ENCODE results near the gene CCDC89.

CCDC89 gene

DNA sequence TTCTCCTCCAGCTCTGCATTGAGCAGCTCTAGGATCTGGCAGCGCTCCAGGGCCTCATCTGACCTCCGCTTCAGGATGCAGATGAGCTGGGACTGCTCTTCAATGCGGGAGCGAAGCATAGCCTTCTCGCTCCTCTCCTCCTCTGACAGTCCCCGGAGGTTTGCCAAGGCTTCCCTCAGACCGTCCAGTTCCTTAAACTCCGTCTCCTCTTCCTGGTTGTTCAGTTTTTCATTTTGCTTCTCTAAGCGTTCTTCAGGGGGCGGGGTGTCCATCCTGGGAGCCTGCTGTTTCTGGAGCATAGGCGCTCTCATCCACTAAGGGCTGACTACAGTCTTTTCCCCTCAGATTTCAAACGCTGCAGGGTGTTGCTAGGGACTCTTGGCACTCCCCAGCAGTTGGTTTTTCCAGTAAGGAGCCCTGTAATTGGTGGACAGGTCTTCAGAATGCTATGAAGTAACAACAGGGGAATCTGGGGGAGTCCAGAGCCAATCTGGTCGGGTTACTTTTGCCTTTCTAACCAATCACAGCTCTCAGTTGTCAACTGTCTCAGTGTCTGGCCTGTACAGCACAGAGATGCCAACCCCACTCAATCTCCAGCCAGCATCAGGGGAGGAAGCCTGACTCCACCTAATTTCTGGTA is at the start of gene CCDC89:
TSS of gene CCDC89 (minus strand) at position 376 of the 640 bp plus-strand sequence. CDS start at position 311, 65 bp downstream.
- peak; percentile 78 for DNase-seq

DNA sequence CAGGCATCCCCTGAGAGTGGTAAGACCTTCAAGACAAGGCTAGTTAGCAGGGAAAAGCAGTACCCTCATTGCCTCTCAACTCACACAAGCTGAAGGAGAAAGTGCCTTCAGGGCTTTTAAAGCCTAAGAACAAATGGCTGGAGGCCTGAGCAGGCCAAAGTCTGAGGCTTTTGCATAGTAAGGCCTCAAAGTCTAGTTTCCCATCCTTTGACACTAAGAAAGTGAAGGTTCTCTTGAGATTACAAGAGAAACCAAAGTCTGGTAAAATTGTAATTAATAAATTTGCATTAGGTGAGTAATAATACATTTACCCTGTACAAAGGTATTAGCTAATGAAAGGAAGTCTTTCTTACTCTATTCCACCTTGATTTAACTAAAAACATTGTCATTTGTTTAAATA is 47.0 kb upstream of the CCDC89 start:
- DNase-seq = no peak

DNA sequence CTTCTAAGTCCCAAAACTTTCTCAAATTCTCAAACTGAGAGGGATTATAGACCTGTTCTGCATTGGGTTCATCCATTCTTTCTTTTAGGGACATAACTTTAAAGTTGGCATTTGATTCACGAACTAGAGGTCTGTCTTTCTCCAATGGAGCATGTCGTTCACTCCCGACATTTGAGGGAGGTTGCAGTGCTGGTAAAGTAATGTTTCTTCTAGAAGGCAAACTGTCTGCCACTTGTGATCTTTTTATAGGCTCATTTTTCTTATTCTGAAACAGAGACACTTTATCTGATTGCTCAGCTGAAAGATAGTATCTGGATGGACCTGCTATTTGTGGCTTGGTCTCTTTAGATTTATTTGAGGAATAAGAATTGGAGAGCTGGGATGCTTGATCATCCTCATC is 40.4 kb upstream of the CCDC89 start:
- no peak for DNase-seq

DNA sequence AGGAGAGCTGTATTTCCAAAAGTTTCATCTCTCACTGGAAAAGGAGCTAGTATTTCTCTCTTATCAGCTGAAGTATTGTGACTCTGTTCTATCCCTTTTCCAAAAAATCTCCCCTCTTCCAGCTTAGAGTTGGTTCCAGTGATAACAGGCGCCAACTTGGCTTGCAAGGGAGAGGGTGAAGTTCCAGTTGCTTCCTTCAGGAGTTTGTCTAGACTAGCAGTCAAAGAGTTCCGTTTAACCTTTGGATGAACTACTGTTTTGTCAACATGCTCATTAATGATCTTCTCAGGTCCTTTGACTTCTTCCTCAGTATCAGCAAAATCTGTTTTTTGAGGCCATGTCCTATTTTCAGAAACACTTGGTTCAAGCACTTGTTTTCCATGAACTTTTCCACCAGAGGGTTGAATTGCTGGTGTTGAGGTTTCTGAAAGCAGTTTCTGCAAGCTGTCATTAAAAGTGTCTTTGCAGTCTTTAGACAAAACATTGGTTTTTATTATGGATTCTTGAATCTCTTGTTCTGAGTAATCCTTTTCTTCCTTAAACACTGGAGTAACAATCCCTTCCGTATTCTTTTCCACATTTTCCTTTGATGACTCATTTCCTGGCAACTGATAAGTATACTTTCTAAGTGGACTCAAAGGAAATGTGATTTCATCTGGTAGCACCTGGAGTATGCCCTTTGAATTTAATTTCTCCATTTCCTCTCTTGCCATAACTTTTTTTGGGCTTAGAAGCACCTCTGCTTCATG is 39.7 kb upstream of the CCDC89 start:
- no peak for DNase-seq

DNA sequence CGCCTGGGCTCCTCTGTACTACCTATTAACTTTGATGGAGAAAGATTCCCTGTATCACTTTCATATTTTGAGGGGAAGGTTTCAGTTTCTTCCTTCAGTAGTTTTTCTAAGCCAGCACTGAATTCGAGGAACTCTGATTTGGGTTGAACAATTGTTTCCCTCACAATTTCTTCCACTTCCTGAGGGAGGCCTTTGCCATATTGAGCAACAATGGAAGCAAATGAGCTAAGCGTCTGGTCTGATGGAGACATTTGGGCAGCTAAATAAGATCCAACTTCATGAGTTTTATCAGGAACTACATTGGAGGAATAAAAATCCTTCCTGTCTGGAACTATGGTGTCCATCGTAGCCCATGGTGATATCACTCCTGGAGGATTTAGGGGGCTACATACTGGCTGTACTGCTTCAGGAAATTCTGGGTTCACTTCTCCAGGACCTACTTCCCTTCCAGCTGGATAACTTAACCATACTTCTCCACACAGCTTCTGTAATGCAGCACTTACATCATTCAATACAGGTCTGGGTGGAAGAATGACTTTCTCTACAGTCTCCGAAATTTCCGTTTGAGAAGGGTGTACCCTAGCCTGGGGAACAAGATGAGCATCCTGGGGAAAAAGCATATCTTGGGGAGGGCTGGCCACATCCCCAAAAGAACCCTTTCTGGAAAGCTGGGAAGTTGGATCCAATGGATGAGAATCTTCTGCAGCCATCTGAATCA is 38.9 kb upstream of the CCDC89 start:
- DNase-seq = no peak

DNA sequence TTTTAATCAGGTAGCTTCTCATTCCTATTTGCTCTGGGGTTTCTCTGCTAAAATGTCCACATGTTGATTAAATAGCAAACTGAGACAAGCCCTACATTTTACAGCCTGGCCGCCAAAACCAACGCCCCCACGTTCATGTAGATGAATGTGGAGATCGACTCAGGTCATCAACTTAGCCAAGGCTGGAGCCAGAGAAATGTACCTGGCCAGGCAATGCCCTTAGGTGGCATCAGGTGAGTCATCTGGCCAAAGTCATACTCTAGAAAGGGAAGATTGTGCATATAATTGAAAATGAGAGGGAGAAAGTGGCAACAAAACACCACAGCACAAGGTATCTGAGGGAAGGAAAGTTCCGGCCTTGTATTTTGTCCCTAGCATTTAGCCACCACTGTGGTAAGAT is 37.1 kb upstream of the CCDC89 start:
- no peak for DNase-seq

DNA sequence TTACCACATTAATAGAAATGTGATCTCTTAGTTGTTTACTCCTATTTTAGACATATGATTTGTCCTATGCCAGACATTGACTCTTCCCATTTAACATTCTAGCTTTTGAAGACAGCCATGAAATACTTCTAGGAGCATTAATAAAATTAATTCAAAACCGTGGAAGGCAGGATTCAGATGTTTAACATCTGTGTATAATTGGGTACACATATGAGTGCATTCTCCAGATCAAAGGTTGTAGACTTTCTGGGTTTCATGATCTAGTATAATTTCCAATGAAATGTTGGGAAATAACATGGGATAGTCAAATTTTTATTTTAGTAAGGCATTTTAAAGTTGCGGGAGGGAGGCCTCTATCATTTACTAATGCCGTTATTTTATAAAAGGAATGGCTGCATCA is 35.2 kb upstream of the CCDC89 start:
- no peak for DNase-seq

DNA sequence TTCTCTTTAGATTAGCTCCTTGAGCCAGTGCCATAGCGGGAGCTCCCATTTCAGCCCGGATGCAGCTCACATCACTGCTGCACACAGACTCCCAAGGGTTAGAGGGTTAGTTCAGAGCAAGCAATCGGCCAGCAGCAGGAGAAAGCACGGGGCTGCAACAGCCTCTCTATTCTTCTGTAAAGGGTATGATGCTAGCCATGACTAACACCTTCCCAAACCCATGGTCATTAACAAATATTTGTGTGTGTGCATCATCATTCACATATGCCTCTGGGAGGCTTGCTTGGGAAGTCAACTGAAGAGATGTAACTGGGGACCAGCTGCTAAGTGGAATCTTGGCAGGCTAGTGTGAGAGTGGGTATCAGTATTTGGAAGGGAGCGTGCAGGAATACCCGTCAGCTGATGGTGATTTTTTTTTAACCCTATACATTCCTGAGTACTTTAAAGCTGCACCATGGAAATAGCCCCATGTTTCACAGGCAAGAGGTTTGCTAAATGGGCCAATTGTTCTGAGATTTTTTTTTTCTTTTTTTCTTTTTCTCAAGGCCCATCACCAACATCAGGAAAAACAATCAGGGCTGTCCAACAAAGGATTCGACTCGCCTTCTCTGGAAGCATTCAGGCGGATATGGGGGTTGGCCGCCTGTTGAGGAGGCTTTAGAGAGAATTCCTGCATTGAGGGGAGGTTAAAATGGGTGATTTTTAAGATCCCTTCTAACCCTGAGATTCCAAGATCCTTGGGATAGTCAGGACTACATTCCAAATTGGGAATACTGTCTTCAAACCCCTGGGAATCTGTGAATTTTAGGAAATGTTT is 33.2 kb upstream of the CCDC89 start:
- peak; percentile 58 for DNase-seq

DNA sequence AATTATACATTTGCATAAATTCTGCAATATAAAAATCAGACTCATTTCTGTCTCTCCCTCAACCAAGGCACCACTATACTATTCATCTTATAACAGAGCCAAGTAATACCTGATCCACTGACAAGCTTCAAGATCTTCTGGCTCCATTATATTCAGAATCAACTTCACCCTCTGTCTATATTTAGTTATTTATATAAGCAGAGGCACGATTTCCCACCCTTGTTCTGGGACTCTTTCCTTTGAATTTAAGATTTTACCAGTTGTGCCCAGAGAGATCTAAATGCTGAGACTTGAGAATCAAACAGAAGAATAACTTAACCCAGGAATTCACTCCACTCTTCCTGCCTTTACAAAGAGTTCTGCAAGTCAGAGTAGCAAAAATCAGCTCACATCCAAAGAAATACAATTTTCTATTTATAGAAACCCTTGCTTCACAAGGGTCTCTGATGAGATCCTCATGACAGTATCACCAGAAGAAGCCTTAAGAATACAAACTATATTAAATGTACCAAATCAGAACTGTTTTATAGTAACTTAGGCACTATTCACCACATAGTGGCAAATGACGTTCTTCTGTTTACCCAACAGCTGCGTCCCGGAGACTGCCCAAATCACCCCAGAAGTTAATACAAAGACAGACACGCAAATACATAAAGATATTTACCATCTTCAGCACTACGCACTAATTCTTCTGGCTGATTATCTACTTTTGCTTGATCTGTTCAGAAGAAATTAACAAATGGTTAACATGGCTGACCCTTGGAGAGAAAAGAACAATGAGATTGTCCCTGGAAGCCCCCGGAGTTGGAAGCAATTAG is 32.3 kb upstream of the CCDC89 start:
- no peak for DNase-seq

DNA sequence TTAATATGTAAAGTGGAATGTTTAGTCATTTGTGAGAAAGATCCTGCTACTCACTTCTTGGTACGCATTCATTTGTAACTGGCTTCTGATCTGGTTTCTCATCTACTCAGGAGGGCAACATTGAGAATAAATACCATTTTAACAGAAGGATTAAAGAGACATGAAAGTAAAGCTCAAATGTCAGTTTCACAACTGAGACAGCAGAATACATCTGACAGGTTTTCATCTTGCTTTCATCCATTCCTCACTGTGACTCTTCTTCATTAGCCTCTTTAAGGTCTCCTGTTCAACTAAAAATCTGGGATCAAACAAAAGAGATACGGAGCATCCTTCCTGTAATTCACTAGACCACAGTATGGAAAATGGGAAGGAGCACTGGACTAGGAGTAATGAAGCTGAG is 31.4 kb upstream of the CCDC89 start:
- no peak for DNase-seq

DNA sequence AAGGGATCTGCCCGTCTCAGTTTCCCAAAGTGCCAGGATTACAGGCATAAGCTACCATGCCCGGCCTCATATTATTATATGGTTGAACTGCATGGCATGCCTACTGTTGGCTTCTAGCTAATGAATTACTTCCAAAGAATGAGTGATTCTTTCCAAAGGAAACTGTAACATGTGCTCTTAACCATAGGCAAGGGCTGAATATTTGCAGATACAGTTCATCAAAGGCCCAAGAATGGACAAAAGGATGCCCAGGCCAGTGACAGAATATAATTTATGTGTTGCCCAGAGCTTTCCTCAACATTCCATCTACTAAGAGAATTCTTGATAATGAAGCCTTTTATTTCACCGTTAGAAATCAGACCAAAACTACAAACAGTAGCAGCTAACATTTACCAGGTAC is 27.0 kb upstream of the CCDC89 start:
- DNase-seq = no peak

DNA sequence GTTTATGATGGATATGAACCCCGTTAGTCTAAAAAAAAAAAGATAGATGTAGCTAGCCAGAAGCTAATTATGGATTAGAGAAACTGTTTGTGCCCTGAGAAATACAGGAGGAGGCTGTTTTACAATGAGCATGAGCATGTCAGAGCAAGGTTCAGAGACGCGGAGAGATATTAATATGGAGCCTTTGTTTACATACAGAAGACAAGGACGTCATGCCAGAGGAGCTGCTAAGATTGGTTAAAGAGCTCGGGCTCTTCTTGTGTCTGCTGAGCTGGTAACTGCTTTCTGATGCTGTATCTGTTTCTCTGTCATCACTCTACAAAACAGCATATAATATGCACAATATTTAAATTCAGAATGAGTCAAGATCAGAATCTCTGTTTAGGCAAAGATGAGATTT is 24.9 kb upstream of the CCDC89 start:
- DNase-seq = no peak

DNA sequence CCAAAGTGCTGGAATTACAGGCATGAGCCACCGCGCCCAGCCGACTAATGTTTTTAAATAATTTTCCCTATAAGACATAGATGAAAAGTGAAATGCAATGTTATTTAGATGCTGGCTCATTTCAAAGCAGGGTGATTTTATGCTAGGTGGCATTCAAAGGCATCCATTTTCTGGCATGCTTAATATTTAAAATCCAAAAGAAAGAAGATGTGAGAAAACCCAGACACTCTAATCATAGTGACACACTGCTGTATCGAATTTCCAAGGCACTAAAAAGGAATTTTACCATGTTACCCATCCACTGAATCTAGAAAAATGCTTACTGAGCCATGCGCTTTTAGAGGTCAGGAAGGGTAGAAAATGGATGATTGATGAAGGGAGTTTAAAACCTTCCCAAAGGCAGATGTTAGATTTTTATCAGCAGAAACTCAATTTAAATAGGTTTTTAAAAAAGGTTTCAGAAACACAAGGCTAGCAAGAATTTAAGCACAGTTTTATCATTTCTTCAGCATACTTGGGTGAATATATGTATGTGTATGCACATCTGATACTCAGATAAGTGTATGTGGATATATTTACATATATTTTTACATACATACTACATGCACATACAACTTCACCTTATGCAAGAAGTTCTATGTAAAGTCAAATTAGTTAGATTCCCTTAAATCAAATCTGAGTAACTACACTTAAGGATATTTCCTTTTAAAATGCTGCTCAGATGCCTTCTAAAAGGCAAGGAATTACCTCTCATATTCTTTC is 24.1 kb upstream of the CCDC89 start:
- DNase-seq = no peak

DNA sequence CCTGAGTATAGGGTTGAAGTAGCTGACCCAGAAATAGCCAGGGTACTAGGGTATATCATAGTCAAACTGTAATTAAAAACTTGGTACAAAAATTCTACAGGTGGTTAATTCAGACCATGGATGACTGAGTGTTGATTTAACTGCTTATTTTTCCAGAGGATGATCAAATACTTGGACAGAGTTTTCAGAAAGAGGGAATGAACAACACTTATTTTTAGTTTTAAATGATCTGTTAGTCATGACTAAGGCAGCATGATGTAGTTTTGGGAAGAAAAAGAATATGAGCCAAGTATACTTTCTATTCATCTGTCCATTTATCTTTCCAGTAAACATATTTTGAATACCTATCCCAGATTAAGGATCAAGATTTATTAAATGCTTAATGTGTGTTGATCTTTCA is 19.8 kb upstream of the CCDC89 start:
- DNase-seq = no peak

DNA sequence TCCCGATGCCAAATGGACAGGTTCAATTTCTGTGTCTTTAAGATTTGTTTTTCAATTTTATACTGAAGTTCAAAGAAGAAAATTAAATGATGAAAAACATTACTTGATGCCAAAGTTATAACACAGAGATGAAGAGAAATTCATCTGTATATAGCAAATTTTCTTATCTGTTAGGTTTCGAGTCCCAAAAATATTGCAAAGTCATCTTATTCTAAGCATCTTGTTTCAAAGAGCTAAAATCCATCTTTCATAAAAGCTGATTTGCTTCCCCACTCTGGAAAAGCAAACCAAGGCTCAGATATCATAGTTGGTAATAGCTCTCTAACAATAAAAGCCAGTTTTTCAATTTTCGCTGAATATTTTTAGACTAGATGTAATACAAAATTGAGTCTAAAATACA is 19.0 kb upstream of the CCDC89 start:
- DNase-seq = no peak

DNA sequence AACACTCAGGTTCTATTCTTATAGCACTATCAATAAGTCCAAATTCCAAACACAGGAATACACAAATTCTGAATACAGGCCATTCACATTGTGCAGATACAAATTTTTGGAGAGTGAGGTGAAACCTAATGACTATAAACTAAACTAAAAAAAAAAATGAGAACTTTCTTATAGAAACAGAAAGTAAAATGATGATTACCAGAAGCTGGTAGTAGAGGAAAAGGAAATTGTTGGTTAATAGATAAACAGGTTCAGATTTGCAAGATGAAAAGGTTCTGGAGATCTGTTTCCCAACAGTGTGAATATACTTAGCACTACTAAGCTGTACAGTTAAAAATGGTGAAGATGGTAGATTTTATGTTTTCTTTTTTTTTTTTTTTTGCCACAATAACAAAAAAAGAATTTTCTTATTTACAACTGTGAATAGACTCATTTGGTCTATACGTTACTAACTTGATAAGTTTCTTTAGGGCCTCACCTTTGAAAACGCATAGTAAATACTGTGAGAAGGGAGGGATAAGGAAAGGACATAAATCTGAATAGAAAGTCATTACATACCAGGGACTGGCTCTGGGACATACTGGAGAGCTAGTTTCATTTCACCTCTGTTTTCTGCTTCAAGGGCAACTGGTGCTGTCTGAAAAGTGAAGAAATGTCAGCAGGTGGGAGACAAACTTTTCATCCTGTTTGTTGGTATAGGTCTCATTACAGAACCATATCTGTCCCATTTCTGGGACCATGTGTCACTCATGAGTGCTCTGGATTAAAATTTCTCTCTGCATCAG is 14.2 kb upstream of the CCDC89 start:
- no peak for DNase-seq

DNA sequence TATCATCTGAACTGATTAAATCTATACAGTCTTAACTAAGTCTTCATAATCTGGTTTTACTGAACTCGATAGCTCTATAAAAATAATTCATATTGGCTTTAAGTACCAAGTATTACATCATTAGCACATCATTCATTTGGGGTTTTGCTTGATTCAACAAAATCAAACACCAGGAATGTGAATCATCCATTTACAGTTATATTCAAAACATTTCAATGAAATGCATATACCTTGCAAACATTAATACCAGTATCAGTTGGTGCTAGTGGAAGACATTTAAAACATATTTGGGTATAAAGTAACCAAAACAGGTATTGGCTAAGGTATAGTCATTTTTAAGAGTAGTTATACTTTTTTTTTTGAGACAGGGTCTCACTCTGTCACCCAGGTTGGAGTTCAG is 12.2 kb upstream of the CCDC89 start:
- DNase-seq = no peak

DNA sequence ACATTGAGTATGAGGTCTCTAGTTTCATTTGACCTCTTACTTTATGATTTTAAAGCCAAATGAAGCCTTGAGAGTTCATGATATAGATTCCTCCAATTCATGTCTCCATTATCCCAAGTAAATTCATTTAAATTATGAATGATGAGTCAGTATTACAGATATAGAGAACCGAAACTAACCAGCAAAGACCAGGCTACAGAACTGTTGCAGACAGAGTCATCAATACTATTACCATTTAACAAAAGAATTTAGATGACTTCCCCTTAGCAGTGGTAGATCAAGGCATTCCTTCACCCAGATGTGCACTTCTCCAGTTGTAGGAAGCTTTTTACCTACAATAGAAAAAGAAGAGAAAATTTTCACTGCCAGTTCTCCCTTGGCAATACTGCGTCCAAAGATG is 11.8 kb upstream of the CCDC89 start:
- no peak for DNase-seq

DNA sequence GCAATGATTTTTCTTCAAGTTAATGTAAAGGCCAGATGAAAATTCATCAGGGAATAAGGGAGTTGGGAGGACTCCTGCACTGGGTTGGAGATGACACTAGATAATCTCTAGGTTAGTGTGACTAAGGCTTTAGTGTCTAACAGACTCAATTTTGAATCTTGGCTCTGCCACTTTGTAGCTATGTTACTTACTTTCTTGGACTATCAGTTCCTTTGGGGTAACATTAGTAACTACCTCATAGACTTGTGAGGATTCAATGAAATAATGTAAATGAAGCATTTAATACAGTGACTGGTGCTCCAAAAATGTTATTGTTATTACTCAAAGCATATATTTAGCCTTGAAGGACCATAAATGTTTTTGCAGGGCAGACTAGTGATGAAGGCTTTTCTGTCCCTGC is 9.6 kb upstream of the CCDC89 start:
- DNase-seq = no peak

DNA sequence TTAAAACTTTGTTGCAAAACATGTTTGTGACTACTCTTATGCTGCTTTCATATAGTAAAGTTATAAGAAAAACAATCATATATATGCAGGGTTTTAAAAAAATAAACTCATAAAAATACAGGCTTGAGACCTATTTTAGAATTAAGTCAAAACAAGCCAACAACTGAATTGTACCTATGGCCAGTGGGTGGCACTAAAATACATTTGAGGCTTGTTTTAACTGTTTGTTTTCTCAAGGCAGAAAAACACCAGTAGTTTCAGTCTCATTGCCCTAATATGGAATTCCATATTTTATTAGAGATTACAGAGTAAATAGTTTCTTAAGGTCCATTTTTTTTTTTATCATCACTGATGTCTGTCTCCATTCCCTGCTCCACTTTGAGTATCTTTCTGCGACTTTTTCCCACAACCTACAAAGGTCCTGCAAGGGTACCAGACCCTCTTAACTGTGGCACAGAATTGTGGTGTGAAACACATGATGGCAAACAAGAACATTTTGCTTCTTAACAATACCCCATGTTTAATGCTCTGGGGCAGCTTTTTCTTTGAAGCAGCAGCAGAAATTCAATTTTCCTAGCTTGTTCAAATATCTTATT is 8.5 kb upstream of the CCDC89 start:
- DNase-seq = no peak

Measured in NCI-H446 treated with DMSO at 0.1 percent for 48 hours (cell line).